ENCODE measurements around the gene NEURL4. TPM values are rescaled to one million over a fixed set of nuclear protein-coding genes. Genes with fewer than 3 reads are reported as not detected.
"Not testable (repeated sequence)": the region's sequence is repeated elsewhere in the genome, so short reads cannot be mapped to it uniquely, and the experiment has no call there.

Gene NEURL4
- polyA plus RNA-seq, 1 of the 3 experiments (the other 2 are of a cell fraction): 22.1 TPM

- no peaks in the 10 kb centered on the region for H3K9me2 ChIP-seq
- TF ChIP-seq TAF1 (IDR thresholded peaks at IDR 0.05; ENCODE audit: borderline replicate concordance, low read depth, low read length) (no peak), FOXJ3 (CRISPR knock-in tag; IDR thresholded peaks at IDR 0.05) (no peak), JUND (IDR thresholded peaks at IDR 0.05) (no peak), POLR2AphosphoS5 (IDR thresholded peaks at IDR 0.05; ENCODE audit: low read depth, low read length) (no peak)
- no peak overlapping the region for H3K4me3 ChIP-seq (ENCODE audit: low read depth in 2 of 2, low read length in 1 of 2)
- WGBS (ENCODE audit: low lambda C conversion rate): 65% methylated on average over 5 of the region's 5 CpGs
- H4K20me1 ChIP-seq (ENCODE audit: insufficient read depth): no peaks in the 10 kb centered on the region
- no peak overlapping the region for H3K27ac ChIP-seq (ENCODE audit: low read depth in 2 of 2, low read length in 1 of 2)
- H3K27me3 ChIP-seq (ENCODE audit: insufficient read depth): no peaks in the 10 kb centered on the region
- no peak for DNase-seq
- CTCF ChIA-PET: interaction anchor here (1.1 to 3.5 kb wide), 4 partner anchors 11 to 191 kb away, joined by 3 to 40 read pairs (median 4); partner anchors contain the start of genes TMEM95 and TNK1
- H3K4me1 ChIP-seq (ENCODE audit: control insufficient read depth in 1 of 2, insufficient read depth in 2 of 2, low read depth in 1 of 2, low read length in 1 of 2): no peaks in the 10 kb centered on the region; a peak in 1 of 4 replicates
- POLR2A ChIA-PET: no interaction called here
- H3F3A ChIP-seq (replicated peaks; ENCODE audit: insufficient read depth): peaks cover 2% of the 10 kb centered on the region
- H3K9me3 ChIP-seq: no peaks in the 10 kb centered on the region
- H3K79me2 ChIP-seq (ENCODE audit: insufficient read depth): no peaks in the 10 kb centered on the region
- H3K9ac ChIP-seq: no peak overlapping the region
- H3K4me2 ChIP-seq: no peak overlapping the region
- no peaks in the 10 kb centered on the region for H3K36me3 ChIP-seq (replicated peaks in 1 of 2; ENCODE audit: control insufficient read depth in 1 of 2, insufficient read depth in 2 of 2, low read length in 1 of 2)
- no peak overlapping the region for H2AFZ ChIP-seq (ENCODE audit: low read depth)
Measured at GRCh38 chr17:7369825-7370224, 40.7 kb upstream of the NEURL4 start.

- not testable (repeated sequence) for H2AFZ ChIP-seq (ENCODE audit: low read depth); DNase-seq; H3K9me3 ChIP-seq; H3K36me3 ChIP-seq (replicated peaks in 1 of 2; ENCODE audit: control insufficient read depth in 1 of 2, insufficient read depth in 2 of 2, low read length in 1 of 2); H3F3A ChIP-seq (replicated peaks; ENCODE audit: insufficient read depth); H4K20me1 ChIP-seq (ENCODE audit: insufficient read depth); H3K4me2 ChIP-seq; H3K27me3 ChIP-seq (ENCODE audit: insufficient read depth); H3K4me3 ChIP-seq (ENCODE audit: low read depth in 2 of 2, low read length in 1 of 2); H3K79me2 ChIP-seq (ENCODE audit: insufficient read depth); H3K27ac ChIP-seq (ENCODE audit: low read depth in 2 of 2, low read length in 1 of 2); H3K4me1 ChIP-seq (ENCODE audit: control insufficient read depth in 1 of 2, insufficient read depth in 2 of 2, low read depth in 1 of 2, low read length in 1 of 2); H3K9ac ChIP-seq; H3K9me2 ChIP-seq
- POLR2A ChIA-PET: interaction anchor here (0.6 kb wide), 1 partner anchor 19 kb away, joined by 3 read pairs; no protein-coding TSS in a partner anchor
- CTCF ChIA-PET: interaction anchor here (0.6 to 3.5 kb wide), 3 partner anchors 14 to 192 kb away, joined by 3 to 40 read pairs (median 3); partner anchors contain the start of gene TMEM95
- 84% methylated on average over 5 of the region's 5 CpGs for WGBS (ENCODE audit: low lambda C conversion rate)
Measured at GRCh38 chr17:7368599-7368994, 39.5 kb upstream of the NEURL4 start.

- TF ChIP-seq RFX5 (IDR thresholded peaks at IDR 0.05; ENCODE audit: low read length) (no peak), CHD2 (IDR thresholded peaks at IDR 0.05; ENCODE audit: low read length, partially characterized antibody) (no peak), JUND (IDR thresholded peaks at IDR 0.05) (no peak)
- Histone ChIP-seq H3K4me1 (ENCODE audit: control insufficient read depth in 1 of 2, insufficient read depth in 2 of 2, low read depth in 1 of 2, low read length in 1 of 2) (no peaks in the 10 kb centered on the region; a peak in 1 of 4 replicates), H4K20me1 (ENCODE audit: insufficient read depth) (no peaks in the 10 kb centered on the region), H3K9me2 (no peaks in the 10 kb centered on the region), H3K4me2 (no peak overlapping the region), H3K27me3 (ENCODE audit: insufficient read depth) (no peaks in the 10 kb centered on the region), H3K27ac (ENCODE audit: low read depth in 2 of 2, low read length in 1 of 2) (no peak overlapping the region), H3K79me2 (ENCODE audit: insufficient read depth) (no peaks in the 10 kb centered on the region), H3F3A (replicated peaks; ENCODE audit: insufficient read depth) (no peaks in the 10 kb centered on the region), H3K9ac (no peak overlapping the region), H2AFZ (ENCODE audit: low read depth) (no peak overlapping the region), H3K4me3 (ENCODE audit: low read depth in 2 of 2, low read length in 1 of 2) (no peak overlapping the region), H3K36me3 (replicated peaks in 1 of 2; ENCODE audit: control insufficient read depth in 1 of 2, insufficient read depth in 2 of 2, low read length in 1 of 2) (no peaks in the 10 kb centered on the region), H3K9me3 (no peaks in the 10 kb centered on the region)
- ChIA-PET POLR2A (interaction anchor here (0.6 kb wide), 1 partner anchor 19 kb away, joined by 3 read pairs; no protein-coding TSS in a partner anchor), CTCF (interaction anchor here (0.6 to 3.5 kb wide), 3 partner anchors 13 to 192 kb away, joined by 3 to 40 read pairs (median 3); partner anchors contain the start of gene TMEM95)
- 75% methylated on average over 13 of the region's 13 CpGs for WGBS (ENCODE audit: low lambda C conversion rate)
- DNase-seq: no peak
Measured at GRCh38 chr17:7367918-7368598, 38.9 kb upstream of the NEURL4 start.

Measured in SK-N-SH (cell line).